IPS DF 6.9 (cell line): Measurements from ENCODE around the gene ANK3.

Experiments
- DNase-seq: peaks from one replicate; pipeline ENCODE4 v3.0.0-alpha.2; 2013; ENCODE audit warnings: low read depth, low spot score
- H3K27ac ChIP-seq: one replicate; pipeline ENCODE4 v1.5.1; 2013; ENCODE audit warnings: low read length, control low read depth
- H3K27me3 ChIP-seq: 2 replicates; pipeline ENCODE4 v1.6.1; 2013; ENCODE audit warnings: mild to moderate bottlenecking, low read length; ENCODE audit not compliant: control insufficient read depth, insufficient read depth
- H3K36me3 ChIP-seq: 2 replicates; pipeline ENCODE4 v1.6.1; 2013; ENCODE audit warnings: low read length; ENCODE audit not compliant: control insufficient read depth, insufficient read depth
- H3K4me1 ChIP-seq: 2 replicates; pipeline ENCODE4 v1.6.1; 2013; ENCODE audit warnings: low read length; ENCODE audit not compliant: control insufficient read depth, insufficient read depth
- H3K4me3 ChIP-seq: 2 replicates; pipeline ENCODE4 v1.5.1; 2013; ENCODE audit warnings: mild to moderate bottlenecking, low read length
- H3K9me3 ChIP-seq: 2 replicates; pipeline ENCODE4 v1.6.1; 2013; ENCODE audit warnings: low read length, inconsistent platforms; ENCODE audit not compliant: control insufficient read depth, insufficient read depth
- WGBS: extraction: QIAGEN DNeasy Blood & Tissue Kit; methylation state at CpG from one replicate; pipeline ENCODE4 v1.1.7; 2013; ENCODE audit warnings: mixed read lengths, missing lambda C conversion rate; ENCODE audit not compliant: insufficient read length, insufficient coverage; 5-methylcytosine and 5-hydroxymethylcytosine counted together

ANK3 gene

GRCh38 chr10:60377955-60378354, 11.7 kb downstream of the ANK3 start:
- no CpG with 5 or more reads among the region's 1 CpG for whole genome bisulfite sequencing
- Histone ChIP-seq H3K27ac (no peak overlapping the region), H3K4me3 (no peak overlapping the region), H3K27me3 (no peaks in the 10 kb centered on the region), H3K9me3 (no peaks in the 10 kb centered on the region), H3K36me3 (no peaks in the 10 kb centered on the region), H3K4me1 (peaks cover 2% of the 10 kb centered on the region)
- no peak for DNase-seq

- Histone ChIP-seq H3K27me3 (no peaks in the 10 kb centered on the region), H3K27ac (no peak overlapping the region), H3K4me3 (no peak overlapping the region), H3K4me1 (peaks cover 2% of the 10 kb centered on the region), H3K36me3 (no peaks in the 10 kb centered on the region), H3K9me3 (no peaks in the 10 kb centered on the region)
- WGBS: no CpG with 5 or more reads among the region's 1 CpG
- no peak for DNase-seq
Observed at GRCh38 chr10:60377042-60377352, 12.7 kb downstream of the ANK3 start.

- H3K4me3 ChIP-seq: no peak overlapping the region
- no peaks in the 10 kb centered on the region for H3K27me3 ChIP-seq
- WGBS: no CpG with 5 or more reads among the region's 6 CpGs
- H3K36me3 ChIP-seq: no peaks in the 10 kb centered on the region
- no peaks in the 10 kb centered on the region for H3K9me3 ChIP-seq
- no peak overlapping the region for H3K27ac ChIP-seq
- peaks cover 2% of the 10 kb centered on the region for H3K4me1 ChIP-seq
- DNase-seq: no peak
Observed at GRCh38 chr10:60376221-60377041, 13.2 kb downstream of the ANK3 start.

GRCh38 chr10:60375293-60376004, 14.2 kb downstream of the ANK3 start:
- no peak for DNase-seq
- Histone ChIP-seq H3K27me3 (no peaks in the 10 kb centered on the region), H3K4me1 (peaks cover 2% of the 10 kb centered on the region), H3K4me3 (no peak overlapping the region), H3K36me3 (no peaks in the 10 kb centered on the region), H3K9me3 (no peaks in the 10 kb centered on the region), H3K27ac (no peak overlapping the region)
- no CpG with 5 or more reads among the region's 5 CpGs for WGBS

GRCh38 chr10:60374836-60375235, 14.8 kb downstream of the ANK3 start:
- Histone ChIP-seq H3K9me3 (no peaks in the 10 kb centered on the region), H3K36me3 (no peaks in the 10 kb centered on the region), H3K4me3 (no peak overlapping the region), H3K27me3 (no peaks in the 10 kb centered on the region), H3K4me1 (peaks cover 2% of the 10 kb centered on the region), H3K27ac (no peak overlapping the region)
- no CpG with 5 or more reads among the region's 3 CpGs for WGBS
- DNase-seq: no peak

- Histone ChIP-seq H3K4me3 (no peak overlapping the region), H3K27ac (no peak overlapping the region), H3K27me3 (no peaks in the 10 kb centered on the region), H3K4me1 (peaks cover 2% of the 10 kb centered on the region), H3K9me3 (no peaks in the 10 kb centered on the region), H3K36me3 (no peaks in the 10 kb centered on the region)
- WGBS: no CpG with 5 or more reads among the region's 4 CpGs
- no peak for DNase-seq
Observed at GRCh38 chr10:60372436-60372835, 17.2 kb downstream of the ANK3 start.

- H3K4me1 ChIP-seq: no peaks in the 10 kb centered on the region
- DNase-seq: no peak
- no CpG with 5 or more reads among the region's 2 CpGs for WGBS
- no peak overlapping the region for H3K27ac ChIP-seq
- no peak overlapping the region for H3K4me3 ChIP-seq
- H3K36me3 ChIP-seq: no peaks in the 10 kb centered on the region
- no peaks in the 10 kb centered on the region for H3K9me3 ChIP-seq
- H3K27me3 ChIP-seq: no peaks in the 10 kb centered on the region
Observed at GRCh38 chr10:60369547-60369930, 20.1 kb downstream of the ANK3 start.

GRCh38 chr10:60368875-60369546, 20.7 kb downstream of the ANK3 start:
- H3K27me3 ChIP-seq: no peaks in the 10 kb centered on the region
- H3K36me3 ChIP-seq: no peaks in the 10 kb centered on the region
- H3K9me3 ChIP-seq: no peaks in the 10 kb centered on the region
- DNase-seq: no peak
- H3K4me3 ChIP-seq: no peak overlapping the region
- WGBS: no CpG with 5 or more reads among the region's 5 CpGs
- no peak overlapping the region for H3K27ac ChIP-seq
- no peaks in the 10 kb centered on the region for H3K4me1 ChIP-seq

- Histone ChIP-seq H3K27me3 (no peaks in the 10 kb centered on the region), H3K27ac (no peak overlapping the region), H3K9me3 (no peaks in the 10 kb centered on the region), H3K4me1 (no peaks in the 10 kb centered on the region), H3K36me3 (no peaks in the 10 kb centered on the region), H3K4me3 (no peak overlapping the region)
- DNase-seq: no peak
- WGBS: no CpG with 5 or more reads among the region's 1 CpG
Observed at GRCh38 chr10:60367901-60368300, 21.8 kb downstream of the ANK3 start.

GRCh38 chr10:60367431-60367830, 22.2 kb downstream of the ANK3 start:
- no peak overlapping the region for H3K27ac ChIP-seq
- H3K36me3 ChIP-seq: no peaks in the 10 kb centered on the region
- H3K4me1 ChIP-seq: no peaks in the 10 kb centered on the region
- no peak for DNase-seq
- H3K27me3 ChIP-seq: no peaks in the 10 kb centered on the region
- no CpG with 5 or more reads among the region's 2 CpGs for WGBS
- no peak overlapping the region for H3K4me3 ChIP-seq
- H3K9me3 ChIP-seq: no peaks in the 10 kb centered on the region
